T-helper 2 cell treated with Interferon-gamma antibody and Interleukin-4, amounts not matched to agents 5 μg/mL and 100 μg/mL, for 36 hours (primary cell): ENCODE measurements around the gene MAPK10.

ENCODE experiments used
- DNase-seq: peaks from one replicate; pipeline ENCODE4 v3.0.0; 2021; ENCODE audit warnings: low spot score
- H3K27ac Mint-ChIP-seq: one replicate; pipeline ENCODE4 v1.8.0; 2021; ENCODE audit warnings: mild to moderate bottlenecking, mixed read lengths
- H3K27me3 Mint-ChIP-seq: one replicate; pipeline ENCODE4 v1.8.0; 2021; ENCODE audit warnings: low read depth, mixed read lengths
- H3K36me3 Mint-ChIP-seq: one replicate; pipeline ENCODE4 v1.8.0; 2021; ENCODE audit warnings: low read depth, mixed read lengths
- H3K4me1 Mint-ChIP-seq: one replicate; pipeline ENCODE4 v1.8.0; 2021; ENCODE audit warnings: low read depth, mixed read lengths
- H3K4me3 Mint-ChIP-seq: one replicate; pipeline ENCODE4 v1.8.0; 2022; ENCODE audit warnings: mild to moderate bottlenecking, moderate library complexity, mixed read lengths
- H3K9me3 Mint-ChIP-seq: one replicate; pipeline ENCODE4 v1.8.0; 2021; ENCODE audit warnings: mixed read lengths

The MAPK10 gene

DNA sequence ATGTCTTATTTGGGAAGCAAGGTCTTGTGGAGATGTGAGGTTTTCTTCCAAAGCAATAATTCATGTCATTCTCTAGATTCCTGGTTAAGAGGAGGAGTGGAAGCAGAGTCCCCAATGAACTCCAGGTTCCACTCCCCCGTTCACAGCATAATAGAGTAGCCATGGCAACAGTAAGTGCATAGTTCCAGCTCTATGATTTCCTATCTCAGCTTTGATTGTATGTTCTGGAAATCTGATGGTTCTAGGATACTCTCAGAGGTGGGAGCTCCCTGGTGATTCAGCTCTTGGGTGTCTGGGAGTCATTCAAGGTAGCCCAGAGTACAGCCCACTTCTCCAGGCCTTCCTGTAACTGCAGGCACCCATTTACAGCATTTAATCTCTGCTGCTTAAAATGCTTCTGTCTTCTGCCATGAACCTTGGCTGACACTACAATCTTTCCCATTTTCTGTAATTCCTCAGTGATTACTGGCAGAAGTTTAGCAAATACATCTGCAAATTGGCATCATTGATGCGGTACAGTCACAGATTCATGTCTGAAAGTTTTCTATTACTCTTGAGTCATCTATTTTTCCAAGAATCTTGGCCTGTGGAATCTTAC lies 242.0 kb downstream of the MAPK10 start:
- Mint-ChIP-seq H3K9me3 (peaks cover 6% of the 10 kb centered on the region), H3K27ac (no peak overlapping the region), H3K4me1 (no peaks in the 10 kb centered on the region), H3K36me3 (no peaks in the 10 kb centered on the region), H3K27me3 (no peaks in the 10 kb centered on the region), H3K4me3 (no peak overlapping the region)
- no peak for DNase-seq

DNA sequence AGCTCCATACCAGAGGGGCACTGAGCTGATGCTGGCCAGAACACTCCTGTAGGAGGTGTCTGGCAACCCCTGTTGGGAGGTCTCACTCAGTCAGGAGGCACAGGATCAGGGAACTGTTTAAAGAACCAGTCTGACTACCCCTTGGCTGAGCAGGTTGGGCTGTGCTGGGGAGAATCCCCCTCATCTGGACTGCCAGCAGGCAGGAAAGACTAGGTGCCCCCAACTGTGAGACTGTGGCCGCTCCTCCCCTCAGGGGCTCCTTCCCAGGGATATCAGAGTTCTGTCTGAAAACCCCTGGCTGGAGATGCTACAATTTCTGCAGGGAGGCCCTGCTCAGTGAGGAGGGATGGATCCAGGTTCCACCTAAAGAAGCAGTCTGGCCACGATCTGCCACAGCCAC lies 245.3 kb downstream of the MAPK10 start:
- no peak overlapping the region for H3K4me3 Mint-ChIP-seq
- no peaks in the 10 kb centered on the region for H3K36me3 Mint-ChIP-seq
- no peak for DNase-seq
- no peak overlapping the region for H3K27ac Mint-ChIP-seq
- no peaks in the 10 kb centered on the region for H3K27me3 Mint-ChIP-seq
- H3K9me3 Mint-ChIP-seq = peaks cover 11% of the 10 kb centered on the region
- H3K4me1 Mint-ChIP-seq = no peaks in the 10 kb centered on the region

GRCh38 chr4:86108834-86109233 lies 251.0 kb downstream of the MAPK10 start:
- H3K4me1 Mint-ChIP-seq = no peaks in the 10 kb centered on the region
- DNase-seq = no peak
- no peak overlapping the region for H3K4me3 Mint-ChIP-seq
- no peaks in the 10 kb centered on the region for H3K27me3 Mint-ChIP-seq
- peaks cover 9% of the 10 kb centered on the region for H3K9me3 Mint-ChIP-seq
- no peak overlapping the region for H3K27ac Mint-ChIP-seq
- no peaks in the 10 kb centered on the region for H3K36me3 Mint-ChIP-seq

GRCh38 chr4:86108137-86108536 lies 251.7 kb downstream of the MAPK10 start:
- no peaks in the 10 kb centered on the region for H3K36me3 Mint-ChIP-seq
- H3K4me1 Mint-ChIP-seq = no peaks in the 10 kb centered on the region
- H3K4me3 Mint-ChIP-seq = no peak overlapping the region
- H3K27ac Mint-ChIP-seq = no peak overlapping the region
- DNase-seq = no peak
- no peaks in the 10 kb centered on the region for H3K27me3 Mint-ChIP-seq
- H3K9me3 Mint-ChIP-seq = peaks cover 5% of the 10 kb centered on the region

GRCh38 chr4:86107112-86107511 lies 252.7 kb downstream of the MAPK10 start:
- Mint-ChIP-seq H3K4me3 (no peak overlapping the region), H3K36me3 (no peaks in the 10 kb centered on the region), H3K27ac (no peak overlapping the region), H3K4me1 (no peaks in the 10 kb centered on the region), H3K27me3 (no peaks in the 10 kb centered on the region), H3K9me3 (peaks cover 5% of the 10 kb centered on the region)
- no peak for DNase-seq

DNA sequence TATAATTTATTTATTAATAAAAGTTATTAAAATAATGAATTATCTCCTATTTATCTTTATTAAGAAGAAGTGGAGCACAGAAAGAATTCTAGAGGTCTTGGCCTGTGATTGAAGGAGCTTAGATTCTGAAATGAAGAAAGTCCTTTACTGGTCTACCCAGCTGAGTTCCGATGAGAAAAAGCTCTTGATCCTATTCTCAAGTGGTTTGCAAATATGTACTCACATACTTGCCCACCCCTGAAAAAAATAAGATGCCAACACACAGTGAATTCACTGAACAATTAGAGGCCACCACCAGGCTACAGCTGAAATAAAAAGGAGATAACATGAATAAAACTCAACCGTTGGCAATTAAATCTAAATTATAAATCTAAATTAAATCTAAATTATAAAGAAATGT lies 253.4 kb downstream of the MAPK10 start:
- Mint-ChIP-seq H3K4me3 (no peak overlapping the region), H3K4me1 (no peaks in the 10 kb centered on the region), H3K27ac (no peak overlapping the region), H3K36me3 (no peaks in the 10 kb centered on the region), H3K9me3 (peaks cover 5% of the 10 kb centered on the region), H3K27me3 (no peaks in the 10 kb centered on the region)
- DNase-seq = no peak

DNA sequence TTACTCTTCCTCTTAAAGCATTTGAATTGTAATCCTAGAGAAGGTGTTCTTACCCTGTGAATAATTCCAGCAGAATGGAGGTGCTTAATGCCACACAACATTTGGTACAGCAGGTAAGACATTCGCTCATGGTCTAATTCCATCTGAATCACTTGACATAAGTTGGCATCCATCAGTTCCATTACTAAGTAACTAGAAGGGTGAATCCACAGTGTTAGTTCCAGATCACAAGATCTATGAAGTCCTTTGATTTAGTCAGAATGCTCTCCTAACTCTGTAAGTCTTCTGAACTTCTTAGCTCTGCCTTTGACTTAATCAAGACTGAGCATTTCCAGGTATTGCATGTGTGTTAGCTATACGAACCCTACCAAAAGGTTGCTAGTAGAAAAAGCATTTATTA lies 258.0 kb downstream of the MAPK10 start:
- H3K27ac Mint-ChIP-seq = no peak overlapping the region
- DNase-seq = no peak
- H3K4me3 Mint-ChIP-seq = no peak overlapping the region
- no peaks in the 10 kb centered on the region for H3K27me3 Mint-ChIP-seq
- H3K36me3 Mint-ChIP-seq = no peaks in the 10 kb centered on the region
- H3K4me1 Mint-ChIP-seq = no peaks in the 10 kb centered on the region
- H3K9me3 Mint-ChIP-seq = no peaks in the 10 kb centered on the region

GRCh38 chr4:86101410-86101809 lies 258.4 kb downstream of the MAPK10 start:
- no peaks in the 10 kb centered on the region for H3K36me3 Mint-ChIP-seq
- no peak for DNase-seq
- H3K4me1 Mint-ChIP-seq = no peaks in the 10 kb centered on the region
- H3K27me3 Mint-ChIP-seq = no peaks in the 10 kb centered on the region
- no peaks in the 10 kb centered on the region for H3K9me3 Mint-ChIP-seq
- no peak overlapping the region for H3K4me3 Mint-ChIP-seq
- H3K27ac Mint-ChIP-seq = no peak overlapping the region

DNA sequence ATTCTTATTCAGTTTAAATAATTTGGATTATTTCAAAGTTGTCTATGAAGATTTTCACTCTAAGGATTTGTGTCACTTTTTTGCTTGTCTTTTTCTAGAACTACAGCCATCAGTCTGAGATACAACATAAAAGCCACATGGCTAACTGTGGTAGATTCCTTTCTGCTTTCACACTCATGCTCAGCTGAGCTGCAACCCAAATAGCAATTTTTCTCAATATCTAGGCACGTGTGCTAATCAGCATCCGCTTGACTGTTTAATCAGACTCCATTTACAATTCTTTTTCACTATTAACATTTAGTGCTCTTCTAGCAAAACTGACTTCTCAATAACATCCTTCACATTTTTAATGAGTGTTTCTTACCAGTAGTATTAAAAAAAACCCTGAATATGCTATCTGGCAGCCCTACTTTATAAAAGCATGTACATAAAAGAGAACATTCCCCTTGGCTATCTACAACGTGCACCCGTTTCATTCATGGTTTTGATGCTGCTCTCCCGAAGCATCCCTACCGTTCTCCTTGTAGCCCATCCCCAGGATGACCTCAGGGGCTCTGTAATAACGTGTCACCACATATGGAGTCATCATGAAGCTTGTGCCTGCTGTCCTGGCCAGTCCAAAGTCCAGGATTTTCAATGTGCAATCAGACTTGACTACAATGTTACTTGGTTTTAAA lies 259.2 kb downstream of the MAPK10 start:
- Mint-ChIP-seq H3K9me3 (no peaks in the 10 kb centered on the region), H3K27ac (no peak overlapping the region), H3K27me3 (no peaks in the 10 kb centered on the region), H3K4me1 (no peaks in the 10 kb centered on the region), H3K36me3 (no peaks in the 10 kb centered on the region), H3K4me3 (no peak overlapping the region)
- DNase-seq = no peak

- Mint-ChIP-seq H3K27ac (no peak overlapping the region), H3K36me3 (no peaks in the 10 kb centered on the region), H3K4me1 (no peaks in the 10 kb centered on the region), H3K9me3 (no peaks in the 10 kb centered on the region), H3K4me3 (no peak overlapping the region), H3K27me3 (no peaks in the 10 kb centered on the region)
- no peak for DNase-seq
Measured at GRCh38 chr4:86099348-86099747, 260.5 kb downstream of the MAPK10 start.

DNA sequence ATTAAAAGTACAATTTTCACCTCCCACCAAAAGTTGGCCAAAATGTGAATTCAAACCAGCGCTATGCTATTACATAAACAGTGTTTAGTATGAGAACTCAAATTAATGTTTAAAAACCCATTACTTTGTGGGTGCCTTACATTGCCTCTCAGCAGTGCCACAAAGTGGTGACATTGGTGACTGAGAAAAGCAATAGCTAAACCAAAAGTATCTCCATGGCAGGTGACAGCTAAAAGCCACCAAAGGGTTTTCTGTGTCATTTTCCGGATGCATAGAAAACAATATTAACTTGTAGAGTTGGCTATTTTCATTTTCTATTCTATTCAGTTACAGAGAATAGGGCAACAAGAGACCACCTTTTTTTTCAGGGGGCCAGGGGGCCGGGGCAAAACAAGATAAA lies 261.2 kb downstream of the MAPK10 start:
- H3K4me1 Mint-ChIP-seq = no peaks in the 10 kb centered on the region
- no peak overlapping the region for H3K27ac Mint-ChIP-seq
- no peak for DNase-seq
- H3K36me3 Mint-ChIP-seq = no peaks in the 10 kb centered on the region
- H3K27me3 Mint-ChIP-seq = no peaks in the 10 kb centered on the region
- no peak overlapping the region for H3K4me3 Mint-ChIP-seq
- no peaks in the 10 kb centered on the region for H3K9me3 Mint-ChIP-seq

DNA sequence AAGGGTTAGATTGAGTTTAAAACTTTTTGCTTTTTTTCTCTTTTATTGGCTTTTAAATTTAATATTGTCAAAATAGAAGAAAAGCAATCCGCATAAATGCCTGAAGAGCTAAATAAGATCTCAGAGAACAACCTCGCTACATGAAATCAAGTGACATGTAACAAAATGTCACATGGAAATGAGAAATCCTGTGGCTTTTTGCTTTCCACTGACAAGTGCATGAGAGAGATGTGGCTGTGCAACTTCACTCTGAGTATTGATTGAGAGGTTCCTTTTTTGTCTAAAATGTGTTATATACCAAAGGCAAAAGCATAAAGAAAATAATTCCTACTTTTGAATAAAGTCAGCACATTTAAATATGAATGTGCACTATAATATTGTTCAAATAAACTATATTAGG lies 263.5 kb downstream of the MAPK10 start:
- H3K9me3 Mint-ChIP-seq = no peaks in the 10 kb centered on the region
- H3K27ac Mint-ChIP-seq = no peak overlapping the region
- no peaks in the 10 kb centered on the region for H3K4me1 Mint-ChIP-seq
- no peak for DNase-seq
- no peaks in the 10 kb centered on the region for H3K27me3 Mint-ChIP-seq
- H3K36me3 Mint-ChIP-seq = no peaks in the 10 kb centered on the region
- H3K4me3 Mint-ChIP-seq = no peak overlapping the region

GRCh38 chr4:86092684-86093083 lies 267.2 kb downstream of the MAPK10 start:
- H3K4me1 Mint-ChIP-seq = no peaks in the 10 kb centered on the region
- H3K4me3 Mint-ChIP-seq = no peak overlapping the region
- H3K27me3 Mint-ChIP-seq = no peaks in the 10 kb centered on the region
- no peaks in the 10 kb centered on the region for H3K9me3 Mint-ChIP-seq
- no peak overlapping the region for H3K27ac Mint-ChIP-seq
- DNase-seq = no peak
- H3K36me3 Mint-ChIP-seq = no peaks in the 10 kb centered on the region

DNA sequence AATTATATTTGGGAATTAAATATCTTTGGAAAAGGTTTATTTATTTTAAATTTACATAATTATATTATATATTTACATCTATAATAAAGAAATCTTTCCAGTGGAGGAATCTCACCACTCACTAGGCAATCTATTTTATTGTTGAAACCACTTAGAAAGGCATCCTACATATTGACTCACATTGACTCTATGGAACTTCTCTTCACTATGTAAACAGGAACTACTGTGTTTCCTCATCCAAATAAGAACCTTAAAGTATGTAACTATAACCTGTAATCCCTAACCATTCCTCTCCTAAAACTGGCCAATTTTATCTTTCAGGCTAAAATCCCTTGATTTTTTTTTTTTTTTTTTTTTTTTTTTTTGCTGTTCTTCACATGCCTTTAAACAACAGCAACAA lies 268.7 kb downstream of the MAPK10 start:
- Mint-ChIP-seq H3K27ac (no peak overlapping the region), H3K36me3 (no peaks in the 10 kb centered on the region), H3K4me3 (no peak overlapping the region), H3K27me3 (no peaks in the 10 kb centered on the region), H3K9me3 (no peaks in the 10 kb centered on the region), H3K4me1 (no peaks in the 10 kb centered on the region)
- DNase-seq = no peak

DNA sequence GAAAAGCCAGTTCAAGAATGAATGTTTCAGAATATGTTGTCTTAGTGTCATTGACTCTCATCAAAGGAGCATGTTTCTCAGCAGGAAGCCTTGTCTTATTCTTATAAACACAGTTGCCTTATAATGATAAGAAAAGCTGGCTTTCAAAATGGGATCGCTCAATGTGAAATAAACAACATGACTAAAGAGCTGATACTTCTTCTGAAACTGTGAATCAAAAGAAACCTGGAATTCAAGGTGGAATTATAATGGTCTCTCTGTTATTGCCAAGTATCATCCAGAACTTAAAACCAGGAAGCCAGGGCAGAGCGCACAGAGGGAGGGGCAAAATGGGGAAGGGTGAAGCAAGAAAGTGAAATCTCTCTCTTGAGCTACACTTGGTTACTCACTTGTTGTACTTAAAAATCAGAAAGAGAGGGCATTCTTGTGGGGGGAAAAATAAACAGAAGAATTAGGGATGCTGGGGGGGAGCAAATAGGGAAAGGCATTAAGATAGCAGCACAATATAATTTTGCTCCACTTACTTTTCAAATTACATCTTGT lies 270.0 kb downstream of the MAPK10 start:
- H3K27ac Mint-ChIP-seq = no peak overlapping the region
- H3K36me3 Mint-ChIP-seq = no peaks in the 10 kb centered on the region
- no peaks in the 10 kb centered on the region for H3K4me1 Mint-ChIP-seq
- no peak for DNase-seq
- H3K9me3 Mint-ChIP-seq = no peaks in the 10 kb centered on the region
- no peaks in the 10 kb centered on the region for H3K27me3 Mint-ChIP-seq
- no peak overlapping the region for H3K4me3 Mint-ChIP-seq
